ENCODE data around the gene NOC4L. TPM values are rescaled to one million over a fixed set of nuclear protein-coding genes. Genes with fewer than 3 reads are reported as not detected.

The NOC4L gene
- total RNA-seq, 3 donors from 2014 or later, result 10.1 to 14.3 (median 11.1) TPM

- intact Hi-C loops (cut with DNase I; ENCODE audit: low total_unique reads), result no loop called here
- DNase-seq (ENCODE audit: low spot score in 2 of 2), result no peak
- no peaks in the 10 kb centered on the region for H3K36me3 ChIP-seq
- H3K27me3 ChIP-seq, result peaks cover 6 to 56% of the 10 kb centered on the region in 2 donors
- no peak for TF ChIP-seq POLR2A (IDR thresholded peaks at IDR 0.05)
- no peak for TF ChIP-seq POLR2AphosphoS5 (IDR thresholded peaks at IDR 0.05)
- TF ChIP-seq CTCF (IDR thresholded peaks at IDR 0.05), result no peak
- no peak overlapping the region for H3K27ac ChIP-seq
- peaks cover 0 to 6% of the 10 kb centered on the region in 2 donors for H3K4me1 ChIP-seq
- no peaks in the 10 kb centered on the region for H3K9me3 ChIP-seq
- H3K4me3 ChIP-seq, result no peak overlapping the region
These were observed 57.3 kb downstream of the NOC4L start for GRCh38 chr12:132201391-132202120.

Other genes with a start within 250 kb of the NOC4L start
- 10 to 100 TPM; 14.8 to 18.6 (median 17.0) TPM for gene ULK1, start 249.8 kb upstream of the NOC4L start, total RNA-seq
- 10 to 100 TPM in 2 of 3 donors, 1 to 10 TPM in 1; 8.8 to 31.5 (median 20.9) TPM for gene PUS1, start 215.2 kb upstream of the NOC4L start, total RNA-seq
- 10 to 100 TPM; 20.3 to 27.2 (median 24.4) TPM for gene EP400, start 194.5 kb upstream of the NOC4L start, total RNA-seq
- gene DDX51, start 138 bp upstream of the NOC4L start, total RNA-seq, result 10 to 100 TPM; 11.2 to 16.7 (median 16.4) TPM
- gene GALNT9, start 185.1 kb downstream of the NOC4L start, total RNA-seq, result 1 to 10 TPM in 1 of 3 donors, not detected in 2; 2.9 TPM

All from breast epithelium (tissue), 4 donors.